ENCODE data around the gene TIMM50.

- no peak for TF ChIP-seq POLR2A (IDR thresholded peaks at IDR 0.05)
- TF ChIP-seq, protein P1, sequence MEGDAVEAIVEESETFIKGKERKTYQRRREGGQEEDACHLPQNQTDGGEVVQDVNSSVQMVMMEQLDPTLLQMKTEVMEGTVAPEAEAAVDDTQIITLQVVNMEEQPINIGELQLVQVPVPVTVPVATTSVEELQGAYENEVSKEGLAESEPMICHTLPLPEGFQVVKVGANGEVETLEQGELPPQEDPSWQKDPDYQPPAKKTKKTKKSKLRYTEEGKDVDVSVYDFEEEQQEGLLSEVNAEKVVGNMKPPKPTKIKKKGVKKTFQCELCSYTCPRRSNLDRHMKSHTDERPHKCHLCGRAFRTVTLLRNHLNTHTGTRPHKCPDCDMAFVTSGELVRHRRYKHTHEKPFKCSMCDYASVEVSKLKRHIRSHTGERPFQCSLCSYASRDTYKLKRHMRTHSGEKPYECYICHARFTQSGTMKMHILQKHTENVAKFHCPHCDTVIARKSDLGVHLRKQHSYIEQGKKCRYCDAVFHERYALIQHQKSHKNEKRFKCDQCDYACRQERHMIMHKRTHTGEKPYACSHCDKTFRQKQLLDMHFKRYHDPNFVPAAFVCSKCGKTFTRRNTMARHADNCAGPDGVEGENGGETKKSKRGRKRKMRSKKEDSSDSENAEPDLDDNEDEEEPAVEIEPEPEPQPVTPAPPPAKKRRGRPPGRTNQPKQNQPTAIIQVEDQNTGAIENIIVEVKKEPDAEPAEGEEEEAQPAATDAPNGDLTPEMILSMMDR (IDR thresholded peaks at IDR 0.05 in 4 of 5, conservative IDR thresholded peaks at IDR 0.05 in 1 of 5) = no peak
These were observed 19.3 kb downstream of the TIMM50 start for GRCh38 chr19:39499932-39500331.

Measured in gastrocnemius medialis (tissue), 4 donors.